Measurements from ENCODE around the gene CT55.

CT55 gene

GRCh38 chrX:135112096-135112729, 59.0 kb downstream of the CT55 start:
- no peaks in the 10 kb centered on the region for H3K9me3 ChIP-seq (ENCODE audit: control insufficient read depth, low read length)

GRCh38 chrX:135109554-135109953, 61.6 kb downstream of the CT55 start:
- no peaks in the 10 kb centered on the region for H3K27me3 ChIP-seq (ENCODE audit: control insufficient read depth, insufficient read depth, low read length)
- no peaks in the 10 kb centered on the region for H3K36me3 ChIP-seq (ENCODE audit: control insufficient read depth, insufficient read depth, low read length)
- H3K9me3 ChIP-seq (ENCODE audit: control insufficient read depth, low read length): no peaks in the 10 kb centered on the region
- H3K27ac ChIP-seq: no peak overlapping the region
- H3K9ac ChIP-seq: no peak overlapping the region
- no peak overlapping the region for H3K4me3 ChIP-seq (ENCODE audit: low read depth, low read length)
- TF ChIP-seq CTCF (IDR thresholded peaks at IDR 0.05): no peak
- H3K4me1 ChIP-seq: no peaks in the 10 kb centered on the region
- no peaks in the 10 kb centered on the region for H3K79me2 ChIP-seq
- H2AFZ ChIP-seq: no peak overlapping the region
- no peak overlapping the region for H3K4me2 ChIP-seq (ENCODE audit: low read length)

More at GRCh38 chrX:135112096-135112729, 59.0 kb downstream of the CT55 start:
- no peak overlapping the region for H2AFZ ChIP-seq
- no peaks in the 10 kb centered on the region for H3K27me3 ChIP-seq (ENCODE audit: control insufficient read depth, insufficient read depth, low read length)
- no peak overlapping the region for H3K4me2 ChIP-seq (ENCODE audit: low read length)
- H3K27ac ChIP-seq: no peak overlapping the region
- no peak overlapping the region for H3K9ac ChIP-seq
- TF ChIP-seq CTCF (IDR thresholded peaks at IDR 0.05): peak; percentile 38
- H3K36me3 ChIP-seq (ENCODE audit: control insufficient read depth, insufficient read depth, low read length): no peaks in the 10 kb centered on the region
- no peaks in the 10 kb centered on the region for H3K4me1 ChIP-seq
- no peaks in the 10 kb centered on the region for H3K79me2 ChIP-seq
- H3K4me3 ChIP-seq (ENCODE audit: low read depth, low read length): no peak overlapping the region
